Natural killer cell (primary cell): Measurements from ENCODE around the gene GALNT9. TPM values are rescaled to one million over a fixed set of nuclear protein-coding genes. Genes with fewer than 3 reads are reported as not detected.
"Not testable (repeated sequence)": the region's sequence is repeated elsewhere in the genome, so short reads cannot be mapped to it uniquely, and the experiment has no call there.

Source experiments
- ATAC-seq, 3 donors: fragments of 150-1000 bp in 2 of 3; fragments of 200-7000 bp in 1 of 3; cut with Tn5 transposase; 1 replicate in 1 of 3; 2 replicates in 2 of 3; pipeline ENCODE4 v1.10.0; 2021; ENCODE audit warnings: mild to moderate bottlenecking in 2 of 3, moderate library complexity in 2 of 3
- DNase-seq, 2 donors: peaks; one replicate each; pipeline versions ENCODE4 v3.0.0 to v3.0.0-alpha.2; 2013 to 2021; ENCODE audit warnings: mixed read lengths in 1 of 2
- H3K27ac ChIP-seq: one replicate; pipeline ENCODE4 v1.5.1; 2013; ENCODE audit warnings: mild to moderate bottlenecking, low read length
- H3K27me3 ChIP-seq: one replicate; pipeline ENCODE4 v1.6.1; 2013; ENCODE audit warnings: low read length; ENCODE audit not compliant: control insufficient read depth, insufficient read depth
- H3K36me3 ChIP-seq: one replicate; pipeline ENCODE4 v1.6.1; 2013; ENCODE audit warnings: low read length; ENCODE audit not compliant: control insufficient read depth, insufficient read depth
- H3K4me1 ChIP-seq: one replicate; pipeline ENCODE4 v1.6.1; 2013; ENCODE audit warnings: low read length; ENCODE audit not compliant: control insufficient read depth, insufficient read depth
- H3K4me3 ChIP-seq: one replicate; pipeline ENCODE4 v1.5.1; 2013; ENCODE audit warnings: low read length
- H3K9me3 ChIP-seq: one replicate; pipeline ENCODE4 v1.6.1; 2013; ENCODE audit warnings: low read length; ENCODE audit not compliant: control insufficient read depth, insufficient read depth
- H3K27ac Mint-ChIP-seq, 2 donors: one replicate each; pipeline ENCODE4 v1.8.0; 2022; ENCODE audit warnings: mild to moderate bottlenecking in 2 of 2, mixed read lengths in 2 of 2, moderate library complexity in 1 of 2
- H3K27me3 Mint-ChIP-seq, 2 donors: one replicate each; pipeline ENCODE4 v1.8.0; 2022; ENCODE audit warnings: low read depth in 2 of 2, mixed read lengths in 2 of 2
- H3K36me3 Mint-ChIP-seq: one replicate; pipeline ENCODE4 v1.8.0; 2022; ENCODE audit warnings: mixed read lengths
- H3K4me1 Mint-ChIP-seq, 2 donors: one replicate each; pipeline ENCODE4 v1.8.0; 2022; ENCODE audit warnings: mixed read lengths in 2 of 2
- H3K4me3 Mint-ChIP-seq: one replicate; pipeline ENCODE4 v1.8.0; 2022; ENCODE audit warnings: mild to moderate bottlenecking, moderate library complexity, mixed read lengths
- H3K9me3 Mint-ChIP-seq, 2 donors: one replicate each; pipeline ENCODE4 v1.8.0; 2022; ENCODE audit warnings: mixed read lengths in 2 of 2
- WGBS: methylation state at CpG from one replicate; pipeline ENCODE4 v1.1.7; 2013; ENCODE audit warnings: missing lambda C conversion rate; ENCODE audit not compliant: insufficient coverage; 5-methylcytosine and 5-hydroxymethylcytosine counted together
- intact Hi-C: fragments of 100-400 bp; cut with micrococcal nuclease; formaldehyde crosslinking; loops from one replicate; pipeline ENCODE4 v1.14.2; 2022
- total RNA-seq, 4 donors: library from RNA; stranded (reverse); fragments of 120-200 nt in 1 of 4; gene quantifications; one replicate each; pipeline versions ENCODE4 v1.2.3 to v1.2.4, GENCODE V29; 2013 to 2022
- TF ChIP-seq, protein P1 (sequence below): fragments of 200-600 bp; IDR thresholded peaks from one replicate; pipeline ENCODE4 v1.8.0; 2022; ENCODE audit warnings: antibody characterized with exemption

Gene GALNT9
- total RNA-seq, 3 donors from 2014 or later (not counting 1 experiment from before 2014, with no cell fraction given), result not detected

DNA sequence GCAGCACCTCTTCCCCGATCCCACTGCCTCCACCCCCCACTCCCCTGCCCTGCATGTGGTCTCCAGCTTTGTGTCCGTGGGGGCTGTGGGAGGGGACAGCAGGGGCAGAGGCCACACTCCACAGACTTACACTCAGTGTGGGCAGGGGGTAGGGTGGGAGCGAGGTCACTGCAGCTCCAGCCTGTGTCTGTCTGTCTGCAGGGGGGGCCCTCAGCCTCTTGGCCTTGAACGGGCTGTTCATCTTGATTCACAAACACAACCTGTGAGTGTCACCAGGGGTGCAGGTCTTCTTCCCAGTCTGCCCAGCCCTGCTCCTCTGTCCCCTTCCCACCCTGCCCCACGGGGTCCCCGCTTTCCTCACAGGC, 178.6 kb downstream of the GALNT9 start:
- intact Hi-C loops, result loop anchor here (5.0 to 10.0 kb wide), 2 partner anchors 37 to 374 kb away; no protein-coding TSS in a partner anchor
- no peak overlapping the region for H3K27ac ChIP-seq
- peaks cover 10% of the 10 kb centered on the region for H3K4me1 ChIP-seq
- H3K9me3 Mint-ChIP-seq, result no peaks in the 10 kb centered on the region
- H3K4me3 ChIP-seq, result no peak overlapping the region
- no peaks in the 10 kb centered on the region for H3K9me3 ChIP-seq
- H3K27me3 Mint-ChIP-seq, result no peaks in the 10 kb centered on the region
- WGBS, result 93% methylated on average over 4 of the region's 6 CpGs
- H3K36me3 ChIP-seq, result peaks cover 20% of the 10 kb centered on the region
- no peaks in the 10 kb centered on the region for H3K36me3 Mint-ChIP-seq
- peaks cover 0 to 7% of the 10 kb centered on the region in 2 donors for H3K4me1 Mint-ChIP-seq
- TF ChIP-seq, protein P1, sequence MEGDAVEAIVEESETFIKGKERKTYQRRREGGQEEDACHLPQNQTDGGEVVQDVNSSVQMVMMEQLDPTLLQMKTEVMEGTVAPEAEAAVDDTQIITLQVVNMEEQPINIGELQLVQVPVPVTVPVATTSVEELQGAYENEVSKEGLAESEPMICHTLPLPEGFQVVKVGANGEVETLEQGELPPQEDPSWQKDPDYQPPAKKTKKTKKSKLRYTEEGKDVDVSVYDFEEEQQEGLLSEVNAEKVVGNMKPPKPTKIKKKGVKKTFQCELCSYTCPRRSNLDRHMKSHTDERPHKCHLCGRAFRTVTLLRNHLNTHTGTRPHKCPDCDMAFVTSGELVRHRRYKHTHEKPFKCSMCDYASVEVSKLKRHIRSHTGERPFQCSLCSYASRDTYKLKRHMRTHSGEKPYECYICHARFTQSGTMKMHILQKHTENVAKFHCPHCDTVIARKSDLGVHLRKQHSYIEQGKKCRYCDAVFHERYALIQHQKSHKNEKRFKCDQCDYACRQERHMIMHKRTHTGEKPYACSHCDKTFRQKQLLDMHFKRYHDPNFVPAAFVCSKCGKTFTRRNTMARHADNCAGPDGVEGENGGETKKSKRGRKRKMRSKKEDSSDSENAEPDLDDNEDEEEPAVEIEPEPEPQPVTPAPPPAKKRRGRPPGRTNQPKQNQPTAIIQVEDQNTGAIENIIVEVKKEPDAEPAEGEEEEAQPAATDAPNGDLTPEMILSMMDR, result no peak
- H3K4me3 Mint-ChIP-seq, result no peak overlapping the region
- no peak for ATAC-seq
- no peaks in the 10 kb centered on the region for H3K27me3 ChIP-seq
- H3K27ac Mint-ChIP-seq, result no peak overlapping the region
- DNase-seq, result no peak

GRCh38 chr12:132149526-132149925, 179.9 kb downstream of the GALNT9 start:
- H3K9me3 Mint-ChIP-seq, H3K4me3 ChIP-seq, H3K27me3 Mint-ChIP-seq, H3K9me3 ChIP-seq, H3K27ac ChIP-seq, H3K27me3 ChIP-seq, H3K36me3 Mint-ChIP-seq, H3K27ac Mint-ChIP-seq, ATAC-seq, H3K4me3 Mint-ChIP-seq, intact Hi-C loops, DNase-seq: not testable (repeated sequence)
- WGBS, result no CpG with 5 or more reads among the region's 32 CpGs
- peaks cover 20% of the 10 kb centered on the region for H3K36me3 ChIP-seq
- H3K4me1 Mint-ChIP-seq, result peaks cover 11 to 19% of the 10 kb centered on the region in 2 donors
- peaks cover 22% of the 10 kb centered on the region for H3K4me1 ChIP-seq

- 95% methylated on average over 19 of the region's 41 CpGs for WGBS
- no peaks in the 10 kb centered on the region for H3K36me3 Mint-ChIP-seq
- no peak overlapping the region for H3K27ac Mint-ChIP-seq
- Histone ChIP-seq H3K27ac (no peak overlapping the region), H3K4me1 (peaks cover 13% of the 10 kb centered on the region), H3K36me3 (peaks cover 20% of the 10 kb centered on the region), H3K27me3 (no peaks in the 10 kb centered on the region), H3K9me3 (no peaks in the 10 kb centered on the region), H3K4me3 (no peak overlapping the region)
- ATAC-seq (no peak), DNase-seq (no peak)
- peaks cover 11 to 19% of the 10 kb centered on the region in 2 donors for H3K4me1 Mint-ChIP-seq
- no peaks in the 10 kb centered on the region for H3K9me3 Mint-ChIP-seq
- TF ChIP-seq, protein P1, result no peak
- no peak overlapping the region for H3K4me3 Mint-ChIP-seq
- intact Hi-C loops, result no loop called here
- no peaks in the 10 kb centered on the region for H3K27me3 Mint-ChIP-seq
Observed at GRCh38 chr12:132148368-132149045, 180.9 kb downstream of the GALNT9 start.

DNA sequence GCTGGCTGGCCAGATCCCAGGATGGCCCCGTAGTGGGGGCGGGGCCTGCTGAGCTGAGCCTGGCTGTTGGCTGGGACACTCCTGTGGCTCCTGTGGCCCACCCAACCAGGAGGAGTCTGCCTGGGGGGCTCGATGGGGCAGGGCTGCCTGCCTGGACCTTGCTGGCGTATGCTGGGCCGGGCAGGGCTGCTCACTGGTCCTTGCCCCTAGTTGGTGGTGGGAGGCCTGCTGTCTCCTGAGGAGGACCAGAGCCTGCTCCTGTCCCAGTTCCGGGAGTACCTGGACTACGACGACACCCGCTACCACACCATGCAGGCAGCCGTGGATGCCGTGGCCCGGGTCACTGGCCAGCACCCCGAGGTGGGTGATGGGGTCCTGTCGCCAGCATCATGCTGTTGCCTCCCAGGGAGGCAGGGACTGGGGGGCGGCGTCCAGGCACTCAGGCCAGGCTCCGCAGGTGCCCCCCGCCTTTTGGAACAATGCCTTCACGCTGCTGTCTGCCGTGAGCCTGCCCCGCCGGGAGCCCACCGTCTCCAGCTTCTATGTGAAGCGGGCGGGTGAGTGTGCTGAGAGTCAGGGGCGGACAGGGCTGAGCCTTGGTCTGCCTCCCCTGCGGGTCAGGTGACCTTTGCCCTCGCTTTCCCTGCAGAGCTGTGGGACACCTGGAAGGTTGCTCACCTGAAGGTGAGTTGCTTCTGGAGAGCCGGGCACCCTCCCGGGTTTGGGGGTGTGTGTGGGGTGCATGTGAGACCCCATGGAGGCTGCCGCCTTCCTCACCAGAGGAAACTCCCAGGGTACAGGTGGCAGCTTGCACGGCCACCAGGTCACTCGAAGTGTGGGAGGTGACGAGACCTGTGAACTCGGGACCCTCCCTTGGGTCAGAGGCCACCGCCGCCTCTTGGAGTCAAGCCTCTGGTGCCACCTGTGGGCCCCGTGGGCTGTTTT, 181.7 kb downstream of the GALNT9 start:
- ATAC-seq (no peak), DNase-seq (no peak)
- Histone ChIP-seq H3K36me3 (peaks cover 20% of the 10 kb centered on the region), H3K9me3 (no peaks in the 10 kb centered on the region), H3K4me3 (no peak overlapping the region), H3K27me3 (no peaks in the 10 kb centered on the region), H3K4me1 (peaks cover 21% of the 10 kb centered on the region), H3K27ac (no peak overlapping the region)
- Mint-ChIP-seq H3K27me3 (no peaks in the 10 kb centered on the region), H3K4me3 (no peak overlapping the region), H3K27ac (no peak overlapping the region), H3K4me1 (peaks cover 11 to 24% of the 10 kb centered on the region in 2 donors), H3K9me3 (no peaks in the 10 kb centered on the region), H3K36me3 (no peaks in the 10 kb centered on the region)
- 97% methylated on average over 38 of the region's 38 CpGs for WGBS
- TF ChIP-seq, protein P1, result no peak
- intact Hi-C loops, result no loop called here
